NCI-H1105 (cell line): Measurements from ENCODE around the gene HIBCH.
"Not testable (repeated sequence)": the region's sequence is repeated elsewhere in the genome, so short reads cannot be mapped to it uniquely, and the experiment has no call there.

Source experiments
- DNase-seq: peaks from one replicate; lab custom pipeline; 2025; lab: John Stamatoyannopoulos, UW

The HIBCH gene

DNA sequence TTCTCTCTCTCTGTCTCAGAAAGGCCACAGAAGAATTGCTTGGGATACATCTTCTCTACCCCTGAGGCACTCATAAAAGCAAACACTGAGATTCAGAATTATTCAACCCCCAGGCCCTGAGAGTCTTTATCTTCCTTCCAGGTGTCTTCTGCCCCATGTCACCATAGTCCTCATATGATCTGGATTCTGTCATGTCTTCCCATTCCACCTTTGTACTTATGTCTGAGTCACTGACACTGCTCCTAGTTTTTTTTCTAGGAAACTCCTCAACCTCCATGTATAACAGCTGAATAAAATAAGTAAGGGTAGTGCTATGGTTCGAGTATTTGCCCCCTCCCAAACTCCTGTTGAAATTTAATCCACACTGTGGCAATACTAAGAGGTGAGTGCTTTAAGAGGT is 11.6 kb downstream of the HIBCH start:
- DNase-seq: no peak

DNA sequence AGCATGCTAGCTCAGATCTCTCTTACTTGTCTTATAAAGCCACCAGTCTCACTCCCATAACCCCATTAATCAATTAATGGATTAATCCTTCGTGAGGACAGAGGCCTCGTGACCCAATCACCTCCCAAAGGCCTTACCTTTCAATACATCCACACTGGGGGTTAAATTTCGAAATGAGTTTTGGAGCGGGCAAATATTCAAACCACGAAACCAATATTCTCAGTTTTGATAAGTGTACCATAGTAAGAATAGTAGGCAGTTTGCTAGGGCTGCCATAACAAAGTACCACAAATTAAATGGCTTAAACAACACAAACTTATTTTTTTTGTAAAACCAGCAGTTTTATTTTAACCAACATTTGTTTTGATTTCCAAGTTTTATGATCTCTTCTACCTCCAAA is 15.2 kb downstream of the HIBCH start:
- no peak for DNase-seq

DNA sequence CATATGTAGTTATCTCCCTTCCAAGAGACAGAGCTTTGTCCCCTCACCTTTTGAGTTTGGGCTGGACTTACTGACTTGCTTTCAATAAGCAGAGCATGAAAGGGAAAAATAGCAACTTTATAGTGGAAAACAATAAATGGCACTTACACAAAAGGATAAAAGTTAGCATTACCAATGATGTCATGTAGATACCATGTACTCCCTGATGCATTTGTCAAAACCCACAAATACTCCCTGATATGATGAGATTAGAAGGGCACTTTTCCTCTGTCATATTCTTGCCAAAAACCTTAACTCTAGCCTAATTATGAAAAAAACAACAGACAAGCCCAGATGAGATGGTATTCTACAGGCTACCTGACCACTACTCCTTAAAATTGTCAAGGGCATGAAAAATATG is 16.0 kb downstream of the HIBCH start:
- DNase-seq: no peak

DNA sequence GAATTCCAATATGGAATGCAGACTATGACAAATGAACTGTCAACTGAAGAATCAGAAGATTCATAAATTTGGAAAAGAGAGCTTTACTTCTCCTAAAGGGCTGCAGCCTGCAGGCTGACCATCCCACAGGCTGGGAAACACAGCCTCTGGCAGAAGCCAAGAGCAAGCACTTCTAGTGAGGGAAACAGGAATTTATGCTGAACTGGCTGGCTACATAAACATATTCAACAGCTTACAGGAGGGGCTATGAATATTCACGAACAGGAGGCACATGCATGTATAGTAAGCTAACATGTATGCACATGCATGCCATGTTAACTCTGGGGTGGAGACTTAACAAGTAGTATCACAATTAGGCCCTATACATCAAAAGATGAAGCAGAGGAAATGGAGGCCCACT is 17.6 kb downstream of the HIBCH start:
- DNase-seq: no peak

DNA sequence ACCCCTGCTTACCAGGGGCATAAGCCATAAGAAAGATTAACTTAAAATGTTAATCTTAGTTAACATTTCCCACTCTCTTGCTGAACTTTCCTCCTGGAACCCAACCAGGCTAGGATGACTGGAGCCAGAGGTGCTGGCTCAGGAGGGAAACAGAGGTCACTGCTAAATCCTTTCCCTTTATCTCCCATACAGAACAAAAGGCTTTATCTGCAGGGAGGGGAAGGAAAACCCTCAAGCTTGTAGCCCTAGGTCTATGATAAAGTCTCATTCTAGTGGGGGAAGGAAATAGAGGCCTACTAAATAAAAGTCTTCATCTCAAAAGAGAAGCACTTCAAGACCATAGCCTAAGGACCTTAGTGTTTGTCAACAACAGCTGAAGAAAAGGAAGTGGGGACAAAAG is 18.6 kb downstream of the HIBCH start:
- DNase-seq: no peak

DNA sequence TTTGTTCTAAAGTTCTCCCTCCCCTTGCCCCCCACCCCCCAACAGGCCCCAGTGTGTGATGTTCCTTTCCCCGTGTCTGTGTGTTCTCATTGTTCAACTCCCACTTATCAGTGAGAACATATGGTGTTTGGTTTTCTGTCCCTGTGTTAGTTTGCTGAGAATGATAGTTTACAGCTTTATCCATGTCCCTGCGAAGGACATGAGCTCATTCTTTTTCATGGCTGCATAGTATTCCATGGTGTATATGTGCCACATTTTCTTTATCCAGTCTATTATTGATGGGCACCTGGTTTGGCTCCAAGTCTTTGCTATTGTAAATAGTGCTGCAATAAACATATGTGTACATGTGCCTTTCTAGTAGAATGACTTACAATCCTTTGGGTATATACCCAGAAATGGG is 21.7 kb downstream of the HIBCH start:
- not testable (repeated sequence) for DNase-seq

DNA sequence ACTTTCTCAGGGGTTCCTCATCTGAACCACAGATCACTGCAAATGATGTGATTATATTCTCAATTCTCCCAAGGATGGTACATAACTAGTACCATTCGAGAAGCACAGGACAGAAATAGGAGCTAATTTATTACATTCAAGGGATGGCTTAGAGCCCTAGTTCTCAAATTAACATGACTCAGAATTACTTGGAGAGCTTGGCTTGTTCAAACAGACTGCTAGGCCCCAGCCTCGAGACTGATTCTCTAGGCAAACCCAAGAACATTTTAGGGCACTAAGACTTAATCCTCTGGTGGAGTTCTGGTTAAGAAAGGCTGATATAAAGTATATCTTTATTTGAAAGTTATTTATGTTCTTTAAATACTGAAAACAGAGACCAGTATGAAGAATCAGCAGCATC is 35.8 kb downstream of the HIBCH start:
- no peak for DNase-seq

DNA sequence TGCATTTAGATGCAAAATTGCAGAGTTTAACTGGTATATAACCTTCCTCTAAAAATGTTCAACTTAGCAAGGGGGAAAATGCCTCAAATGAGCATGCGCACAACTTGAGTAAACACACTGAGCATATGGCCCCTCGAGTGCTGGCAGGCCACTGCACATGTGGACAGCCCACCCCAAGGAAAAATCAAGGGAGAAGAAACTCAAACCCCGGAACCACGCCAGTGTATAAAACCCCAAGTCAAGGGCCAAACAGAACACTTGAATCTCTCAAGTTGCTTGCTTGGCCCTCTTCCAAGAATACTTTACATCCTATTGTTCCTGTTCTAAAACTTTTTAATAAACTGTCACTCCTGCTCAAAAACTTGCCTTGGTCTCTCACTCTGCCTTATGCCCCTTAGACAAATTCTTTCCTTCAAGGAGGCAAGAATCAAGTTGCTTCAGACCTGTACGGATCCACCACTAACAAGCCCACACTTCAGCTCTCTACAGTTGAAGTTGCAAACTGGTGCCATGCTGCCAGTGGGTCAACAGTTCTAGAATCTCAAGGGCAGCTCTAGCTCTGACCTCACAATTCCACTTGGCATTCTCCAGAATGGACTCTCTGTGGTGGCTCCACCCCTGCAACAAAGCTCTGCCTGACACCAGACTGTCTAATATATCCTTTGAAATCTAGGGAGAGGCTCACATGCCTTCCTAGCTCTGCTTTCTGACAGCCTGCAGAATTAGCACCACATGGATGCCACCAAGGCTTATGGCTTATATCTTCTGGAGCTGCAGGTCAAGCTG is 38.9 kb downstream of the HIBCH start:
- no peak for DNase-seq

DNA sequence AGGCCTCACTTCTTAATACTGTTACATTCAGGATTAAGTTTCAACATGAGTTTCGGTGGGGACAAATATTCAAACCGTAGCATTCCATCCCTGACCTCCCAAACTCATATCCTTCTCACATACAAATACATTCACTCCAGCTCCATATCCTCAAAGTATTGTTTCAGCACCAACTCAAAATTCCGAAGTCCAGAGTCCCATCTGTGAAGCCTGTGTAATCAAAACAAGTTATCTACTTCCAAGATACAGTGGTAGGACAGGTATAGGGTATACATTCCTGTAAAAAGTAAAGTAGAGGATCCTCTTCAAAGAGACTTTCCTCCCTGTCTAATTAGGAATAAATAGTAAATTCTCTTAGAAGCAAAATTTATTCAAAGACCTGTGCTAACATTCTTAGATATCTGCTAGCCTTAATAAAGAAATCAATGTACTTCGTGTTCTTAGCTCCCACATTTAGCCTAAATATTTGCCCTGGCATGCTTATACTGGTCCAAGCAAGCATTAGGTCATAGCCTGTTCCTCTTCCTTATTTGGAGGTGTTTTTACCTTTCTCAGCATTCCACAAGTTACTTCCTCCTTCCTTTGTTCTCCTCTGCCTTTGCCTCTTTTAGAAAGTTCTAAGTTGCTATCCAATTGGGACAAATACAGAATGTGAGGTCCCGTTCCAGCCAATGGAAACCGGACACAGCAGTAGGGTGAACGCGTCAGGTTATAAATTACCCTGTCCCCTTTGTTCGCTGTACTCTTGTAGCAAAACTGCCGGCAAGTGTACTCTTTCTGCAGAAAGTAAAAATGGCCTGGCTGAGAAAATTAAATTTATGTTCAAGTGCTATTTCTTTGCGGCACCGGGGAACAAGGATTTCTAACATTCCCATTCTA is 40.1 kb downstream of the HIBCH start:
- not testable (repeated sequence) for DNase-seq

DNA sequence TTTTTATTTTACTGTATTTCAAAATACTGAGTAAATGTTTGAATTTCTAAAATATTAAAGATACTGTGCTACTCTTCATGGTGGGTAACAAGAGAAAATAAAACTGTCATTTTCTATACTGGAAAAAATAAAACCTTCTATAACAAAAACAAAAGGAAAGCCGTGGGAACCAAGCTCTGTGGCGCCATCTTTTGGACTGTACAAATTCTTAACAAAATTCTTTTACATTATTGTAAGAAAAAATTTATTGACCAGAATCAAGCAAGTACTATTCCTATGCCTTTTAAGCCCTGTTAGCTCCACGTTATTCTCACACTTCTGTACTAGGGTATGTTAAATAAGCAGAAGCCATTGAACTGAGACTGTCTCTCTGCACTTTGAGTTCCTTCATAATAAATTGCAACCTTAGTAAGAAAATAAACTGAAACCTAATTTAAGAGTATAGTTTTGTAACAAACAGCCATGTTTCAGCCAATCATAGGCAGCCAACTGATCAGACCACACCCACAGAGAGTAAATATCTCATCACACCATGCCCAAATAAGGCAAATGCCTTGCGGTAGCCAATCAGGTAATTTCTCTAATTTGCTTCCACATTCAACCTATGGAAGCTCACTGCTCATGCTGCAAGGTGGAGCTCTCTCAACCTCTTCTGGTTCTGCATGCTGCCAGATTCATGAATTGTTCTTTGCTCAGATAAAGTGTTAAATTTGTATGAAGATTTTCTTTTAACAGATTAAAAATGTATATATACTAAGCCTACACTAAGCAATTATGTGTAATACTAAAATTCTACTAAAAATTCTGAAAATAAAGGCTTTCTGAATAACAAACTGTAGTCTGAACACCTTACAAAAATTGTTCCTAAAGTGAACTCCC is 42.2 kb downstream of the HIBCH start:
- no peak for DNase-seq

DNA sequence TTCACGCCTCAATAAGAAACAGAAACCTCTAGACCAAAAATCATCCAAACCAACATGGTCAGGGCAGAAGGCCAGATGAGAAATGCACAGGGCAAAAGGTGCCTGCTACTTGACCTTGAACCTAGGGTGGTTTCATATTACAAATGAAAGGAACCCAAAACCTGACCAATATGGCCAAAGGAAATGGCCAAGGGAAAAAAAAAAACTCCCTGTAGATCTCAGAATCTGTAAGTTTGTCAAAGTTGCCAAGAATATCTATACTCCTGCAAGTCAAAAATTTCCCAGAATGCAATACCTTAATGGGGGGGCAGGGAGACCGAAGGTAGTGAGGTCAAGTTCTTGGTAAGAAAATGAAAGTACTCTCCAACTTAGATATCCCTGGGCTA is 47.2 kb downstream of the HIBCH start:
- DNase-seq: no peak

DNA sequence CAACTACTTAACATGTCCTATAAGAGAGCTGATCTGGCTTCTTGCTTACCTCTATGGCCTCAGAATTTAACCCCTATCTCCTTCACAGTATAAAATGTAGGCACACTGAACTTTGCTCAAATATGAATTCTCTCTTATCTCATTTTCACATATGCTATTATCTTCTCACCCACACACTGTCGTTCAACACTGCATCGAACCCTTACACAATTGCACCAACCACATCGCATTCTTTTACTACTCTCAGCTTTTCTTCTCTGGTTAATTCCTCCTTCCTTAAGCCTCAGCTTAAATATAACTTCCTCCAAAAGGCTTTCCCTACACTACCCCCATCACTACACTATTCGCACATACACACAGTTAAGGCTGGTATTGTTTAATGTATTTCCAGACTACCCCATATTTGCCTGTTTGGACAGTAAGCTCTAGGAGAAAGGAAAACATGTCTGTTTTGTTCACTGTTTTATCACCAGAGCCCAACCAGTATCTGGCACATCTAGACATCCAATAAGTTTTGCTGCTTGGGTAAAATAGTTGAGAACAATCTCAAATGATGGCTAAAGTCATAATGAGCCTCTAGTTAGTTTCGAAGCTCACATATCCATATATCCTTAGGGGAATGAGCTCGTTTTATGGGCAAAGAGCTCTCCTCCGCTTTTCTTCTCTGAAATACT is 47.7 kb downstream of the HIBCH start:
- DNase-seq: no peak

DNA sequence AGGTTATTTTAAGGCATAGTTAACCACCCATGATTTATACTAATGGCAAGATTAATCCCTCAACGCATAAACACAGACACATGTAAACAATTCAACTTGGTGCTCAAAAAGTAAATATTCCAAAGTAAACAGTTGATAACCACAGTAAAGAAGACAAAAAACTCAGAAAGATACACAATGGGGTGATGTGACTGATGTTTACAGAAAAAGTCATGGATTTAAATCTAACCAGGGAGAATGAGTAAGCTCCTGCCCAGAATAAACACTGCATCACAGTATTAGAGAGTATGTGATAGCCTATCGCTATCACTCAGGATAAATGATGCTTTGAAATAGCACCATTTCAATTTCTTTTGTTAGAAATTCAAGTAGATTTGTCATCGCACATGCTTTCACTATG is 49.3 kb downstream of the HIBCH start:
- DNase-seq: no peak

DNA sequence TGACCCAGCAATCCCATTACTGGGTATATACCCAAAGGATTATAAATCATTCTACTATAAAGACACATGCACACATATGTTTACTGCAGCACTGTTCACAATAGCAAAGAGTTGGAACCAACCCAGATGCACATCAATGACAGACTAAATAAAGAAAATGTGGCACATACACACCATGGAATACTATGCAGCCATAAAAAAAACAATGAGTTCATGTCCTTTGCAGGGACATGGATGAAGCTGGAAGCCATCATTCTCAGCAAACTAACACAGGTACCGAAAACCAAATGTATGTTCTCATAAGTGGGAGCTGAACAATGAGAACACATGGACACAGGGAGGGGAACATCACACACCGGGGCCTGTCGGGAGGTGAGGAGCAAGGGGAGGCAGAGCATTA is 49.9 kb downstream of the HIBCH start:
- DNase-seq: not testable (repeated sequence)

DNA sequence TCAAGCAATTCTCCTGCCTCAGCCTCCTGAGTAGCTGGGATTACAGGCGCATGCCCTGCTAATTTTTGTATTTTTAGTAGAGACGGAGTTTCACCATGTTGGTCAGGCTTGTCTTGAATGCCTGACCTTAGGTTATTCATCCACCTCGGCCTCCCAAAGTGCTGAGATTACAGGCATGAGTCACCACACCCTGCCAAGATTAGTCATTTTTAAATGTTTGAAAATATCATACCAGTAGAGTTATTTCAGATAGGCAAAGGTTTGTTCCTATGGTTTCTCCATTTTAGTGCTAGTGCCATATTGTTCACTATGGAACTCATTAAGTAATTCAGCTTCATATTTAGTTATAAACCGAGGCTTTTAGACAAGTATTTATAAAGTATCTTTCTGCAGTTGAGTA is 52.3 kb downstream of the HIBCH start:
- DNase-seq: no peak

DNA sequence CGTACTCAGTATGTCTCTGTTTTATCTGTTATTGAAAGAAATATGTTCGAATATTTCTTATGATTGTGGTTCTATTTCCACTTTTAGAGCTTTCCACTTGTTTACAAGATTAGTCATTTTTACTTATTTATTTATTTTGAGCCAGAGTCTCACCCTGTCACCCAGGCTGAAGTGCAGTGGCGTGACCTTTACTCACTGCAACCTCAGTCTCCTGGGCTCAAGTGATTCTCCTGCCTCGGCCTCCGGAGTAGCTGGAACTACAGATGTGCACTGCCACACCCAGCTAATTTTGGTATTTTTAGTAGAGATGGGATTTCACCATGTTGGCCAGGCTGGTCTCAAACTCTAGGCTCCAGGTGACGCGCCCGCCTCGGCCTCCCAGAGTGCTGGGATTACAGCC is 53.3 kb downstream of the HIBCH start:
- DNase-seq: no peak

DNA sequence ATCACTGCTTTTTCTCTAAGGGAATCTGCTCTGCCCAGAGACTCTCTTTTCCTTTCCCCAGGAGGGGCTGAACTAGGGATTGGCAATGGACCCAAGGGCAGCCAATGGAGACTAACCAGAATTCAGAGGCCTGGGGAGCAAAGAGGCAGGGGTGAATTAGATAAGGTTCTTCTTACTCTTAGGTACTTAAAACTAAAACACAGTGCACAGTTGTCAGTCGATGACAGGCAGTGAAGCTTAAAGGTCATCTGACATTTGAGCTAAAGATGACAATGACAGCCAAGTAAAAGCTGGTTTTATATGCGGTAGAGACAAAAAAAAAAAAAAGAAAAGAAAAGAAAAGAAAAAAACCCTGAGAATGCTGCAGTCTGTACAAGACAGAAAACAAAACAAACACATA is 57.8 kb downstream of the HIBCH start:
- no peak for DNase-seq

DNA sequence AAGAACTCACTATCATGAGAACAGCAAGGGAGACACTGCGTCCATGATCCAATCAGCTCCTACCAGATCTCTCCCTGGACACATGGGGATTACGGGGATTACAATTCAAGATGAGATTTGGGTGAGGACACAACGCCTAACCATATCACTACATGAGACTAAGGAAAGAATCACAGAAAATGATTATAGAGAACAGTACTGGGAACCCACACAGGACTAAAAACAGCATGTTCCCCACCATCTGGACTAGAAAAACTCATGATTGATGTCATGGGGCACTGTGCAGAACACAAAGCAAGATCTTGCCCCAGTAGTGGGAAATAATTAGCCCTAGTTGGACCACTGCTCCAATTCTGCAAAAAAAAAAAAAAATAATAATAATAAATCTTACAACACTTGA is 63.5 kb downstream of the HIBCH start:
- no peak for DNase-seq

DNA sequence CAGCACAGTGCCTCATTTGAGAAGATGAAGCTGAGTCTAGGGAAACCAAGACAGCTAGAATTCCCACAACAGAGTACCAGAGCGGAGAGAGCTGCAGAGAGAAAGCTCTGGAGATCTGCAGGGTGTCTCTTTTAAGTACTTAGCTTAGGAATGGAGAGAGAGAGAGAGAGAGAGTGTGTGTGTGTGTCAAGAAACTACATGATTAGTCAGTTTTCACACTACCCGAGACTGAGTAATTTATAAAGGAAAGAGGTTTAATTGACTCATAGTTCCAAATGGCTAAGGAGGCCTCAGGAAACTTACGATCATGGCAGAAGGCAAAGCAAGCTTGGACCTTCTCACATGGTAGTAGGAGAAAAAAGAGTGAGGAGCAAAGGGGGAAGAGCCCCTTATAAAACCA is 64.0 kb downstream of the HIBCH start:
- no peak for DNase-seq

DNA sequence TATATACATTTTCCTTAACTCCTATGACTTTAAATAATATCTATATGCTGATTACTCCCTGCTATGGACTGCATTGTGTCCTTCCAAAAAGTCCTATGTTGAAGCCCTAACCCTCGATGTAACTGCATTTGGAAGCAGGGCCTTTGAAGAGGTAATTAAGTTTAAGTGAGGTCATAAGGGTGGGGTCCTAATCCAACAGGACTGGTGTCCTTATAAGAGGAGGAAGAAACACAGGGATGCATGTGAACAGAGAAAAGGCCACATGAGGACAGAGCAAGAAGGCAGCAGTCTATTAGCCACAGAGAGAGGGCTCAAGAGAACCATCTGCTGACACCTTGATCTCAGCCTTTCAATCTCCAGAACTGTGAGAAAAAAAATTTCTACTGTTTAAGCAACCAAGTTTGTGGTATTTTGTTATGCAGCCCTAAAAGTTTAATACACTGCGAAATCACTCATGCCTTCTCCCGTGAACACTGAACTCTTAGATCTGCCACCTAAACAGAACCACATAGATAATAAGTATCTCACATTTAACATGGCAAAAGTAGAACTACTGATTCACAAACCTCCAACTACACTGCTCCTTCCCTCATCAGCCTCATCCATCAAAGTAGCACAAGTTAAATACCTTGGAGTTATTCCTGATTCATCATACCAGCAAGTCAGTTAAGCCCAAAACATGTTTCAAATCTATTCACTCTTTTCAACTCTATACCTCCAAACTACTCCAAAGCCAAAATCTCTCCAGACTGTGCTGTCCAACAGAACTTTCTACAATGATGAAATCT is 65.4 kb downstream of the HIBCH start:
- DNase-seq: no peak

DNA sequence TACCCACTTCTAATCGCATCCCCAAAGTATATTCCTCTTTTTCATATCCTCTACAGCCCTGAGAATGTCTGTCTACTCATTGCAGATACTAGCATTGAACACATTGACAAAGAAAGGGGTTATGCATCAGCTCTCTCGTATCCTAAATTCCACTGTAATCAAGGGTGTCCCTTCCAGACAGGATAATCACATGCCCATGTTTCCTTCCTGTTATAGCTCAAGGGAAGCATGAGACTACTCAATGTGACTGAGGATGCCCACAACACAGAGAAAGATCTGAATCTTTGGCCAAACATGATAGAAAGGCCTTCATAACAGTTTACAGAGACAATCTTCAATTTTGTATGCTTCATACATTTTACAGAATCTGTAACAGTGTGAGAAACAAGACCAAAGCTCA is 69.2 kb downstream of the HIBCH start:
- DNase-seq: no peak
